Choroid plexus epithelial cell (primary cell): ENCODE measurements around the gene DOCK2.

Source experiments
- DNase-seq: peaks from one replicate; pipeline ENCODE4 v3.0.0-alpha.2; 2010; ENCODE audit warnings: low read depth
- H3K4me3 ChIP-seq: 2 replicates; pipeline ENCODE4 v1.5.1; 2011; ENCODE audit warnings: low read depth, mild to moderate bottlenecking, control low read depth, low read length, moderate library complexity
- CTCF ChIP-seq: conservative IDR thresholded peaks from 2 replicates; pipeline ENCODE4 v1.5.1; 2011; ENCODE audit warnings: low read depth, mild to moderate bottlenecking, control low read depth, inconsistent platforms, low read length, moderate library complexity

DOCK2 gene

DNA sequence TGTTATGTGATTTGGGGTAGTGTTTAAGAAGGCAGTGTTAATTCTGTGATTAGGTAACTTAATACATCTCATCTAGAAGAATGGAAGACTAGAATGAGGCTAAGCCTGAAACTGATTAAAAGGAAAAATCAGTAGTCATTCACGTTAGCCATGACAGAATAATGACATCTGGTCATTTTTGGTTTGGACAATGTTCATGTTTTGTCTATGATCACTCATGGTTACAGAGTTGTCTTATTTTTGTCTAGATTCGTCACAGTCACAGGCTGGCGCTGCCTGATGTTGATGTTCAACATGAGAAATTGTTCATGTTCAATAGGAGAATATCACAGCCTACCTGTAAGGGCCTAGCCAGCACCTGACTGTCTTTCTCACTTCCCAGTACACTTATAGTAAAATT lies 9.5 kb upstream of the DOCK2 start:
- no peak overlapping the region for H3K4me3 ChIP-seq
- TF ChIP-seq CTCF = no peak
- no peak for DNase-seq

- DNase-seq = peak; percentile 45
- TF ChIP-seq CTCF = no peak
- no peak overlapping the region for H3K4me3 ChIP-seq
Measured at GRCh38 chr5:169628892-169629291, 8.2 kb upstream of the DOCK2 start.

- no peak for TF ChIP-seq CTCF
- peak; percentile 83 for DNase-seq
- H3K4me3 ChIP-seq = no peak overlapping the region
Measured at GRCh38 chr5:169629847-169630548, 7.1 kb upstream of the DOCK2 start.

DNA sequence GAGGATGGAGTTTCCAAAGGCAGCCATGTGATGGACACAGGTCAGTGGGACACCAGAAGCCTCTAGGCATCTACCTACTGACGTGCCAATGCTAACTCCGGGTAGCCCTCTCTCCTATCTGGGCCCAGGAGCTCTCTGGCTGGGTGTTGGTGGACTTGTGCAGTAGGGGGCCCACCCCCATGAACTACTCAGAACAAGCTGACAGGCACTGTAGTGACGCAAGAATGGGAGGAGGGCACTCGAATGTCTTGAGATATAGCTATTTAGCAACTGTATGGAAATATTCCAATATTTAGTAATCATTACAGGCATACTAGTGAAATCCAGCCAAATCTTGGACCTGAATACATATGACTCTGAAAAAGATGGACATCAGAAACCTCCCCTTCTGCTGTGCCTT lies 5.7 kb upstream of the DOCK2 start:
- H3K4me3 ChIP-seq = no peak overlapping the region
- peak; percentile 70 for DNase-seq
- no peak for TF ChIP-seq CTCF

- no peak overlapping the region for H3K4me3 ChIP-seq
- TF ChIP-seq CTCF = no peak
- no peak for DNase-seq
Measured at GRCh38 chr5:169632946-169633345, 4.1 kb upstream of the DOCK2 start.

GRCh38 chr5:169634606-169635005 lies 2.5 kb upstream of the DOCK2 start:
- no peak for TF ChIP-seq CTCF
- DNase-seq = no peak
- no peak overlapping the region for H3K4me3 ChIP-seq

DNA sequence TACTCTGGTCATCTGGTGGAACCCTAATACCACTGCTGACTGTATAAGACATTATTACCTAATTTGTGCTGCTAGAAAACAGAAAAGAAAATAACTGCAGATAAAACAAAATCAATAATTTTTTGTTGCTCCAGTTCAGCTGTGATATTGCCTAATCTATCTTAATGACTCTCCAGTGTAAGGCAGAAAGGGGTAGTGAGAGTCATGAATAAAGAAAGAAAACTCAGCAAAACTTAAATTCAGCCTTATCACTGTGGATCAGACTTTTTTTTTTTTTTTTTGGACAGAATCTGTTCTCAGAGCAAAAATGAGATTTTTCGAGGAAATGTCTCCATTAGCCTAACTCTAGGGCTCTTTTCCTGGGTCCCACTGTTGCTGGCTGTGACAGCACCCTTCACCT lies 1.1 kb upstream of the DOCK2 start:
- no peak for DNase-seq
- TF ChIP-seq CTCF = no peak
- no peak overlapping the region for H3K4me3 ChIP-seq
